GM18520 (cell line): ENCODE results near the gene ZFAND6.

Experiments used
- ATAC-seq: cut with Tn5 transposase; IDR thresholded peaks from one replicate; pipeline ENCODE4 v1.9.1; 2021; ENCODE audit not compliant: unreplicated experiment

The ZFAND6 gene

DNA sequence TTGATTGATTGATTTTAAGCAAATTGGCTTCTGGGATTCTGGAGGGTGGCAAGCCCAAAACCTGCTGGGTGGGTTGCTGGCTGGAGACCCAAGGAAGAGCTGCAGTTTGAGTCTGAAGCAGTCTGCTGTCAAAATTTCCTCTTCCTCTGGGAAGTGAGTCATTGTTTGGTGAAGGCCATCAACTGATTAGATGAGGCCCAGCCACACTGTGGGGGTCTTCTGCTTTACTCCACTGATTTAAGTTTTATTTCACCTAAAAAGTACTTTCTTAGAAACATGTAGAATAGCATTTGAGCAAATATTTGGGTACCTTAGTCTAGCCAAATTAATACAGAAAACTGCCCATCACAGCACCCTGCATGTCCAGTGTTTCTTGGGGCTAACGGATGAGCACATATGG lies 127.1 kb downstream of the ZFAND6 start:
- no peak for ATAC-seq
